NCI-H2196 treated with DMSO at 0.1 percent for 48 hours (cell line): ENCODE results near the gene ACMSD.

Source experiments
- DNase-seq: peaks from one replicate; lab custom pipeline; 2025; ENCODE audit not compliant: unreplicated experiment; lab: John Stamatoyannopoulos, UW

ACMSD gene

DNA sequence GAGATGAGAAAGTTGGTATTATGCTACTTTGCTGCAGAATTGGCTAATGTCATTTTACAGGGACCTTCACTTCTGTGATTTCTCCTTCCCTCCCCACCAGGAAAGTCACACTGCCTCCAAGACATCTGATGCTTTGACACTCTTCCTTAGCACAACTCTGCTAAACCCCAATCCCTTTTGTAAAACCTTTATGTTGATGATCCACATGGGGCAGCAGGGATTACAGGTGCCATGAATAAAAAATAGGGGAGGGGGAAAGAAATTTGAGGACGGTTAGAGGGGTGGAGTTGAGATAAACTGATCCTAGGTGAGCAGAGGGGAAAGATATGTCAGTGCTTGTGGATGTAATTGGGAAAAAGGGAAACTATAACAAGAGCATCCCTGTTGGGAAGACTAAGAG is 106.6 kb downstream of the ACMSD start:
- no peak for DNase-seq

- DNase-seq, result no peak
Measured at GRCh38 chr2:134946073-134946472, 107.7 kb downstream of the ACMSD start.

GRCh38 chr2:134949981-134950708 is 111.7 kb downstream of the ACMSD start:
- DNase-seq, result no peak

DNA sequence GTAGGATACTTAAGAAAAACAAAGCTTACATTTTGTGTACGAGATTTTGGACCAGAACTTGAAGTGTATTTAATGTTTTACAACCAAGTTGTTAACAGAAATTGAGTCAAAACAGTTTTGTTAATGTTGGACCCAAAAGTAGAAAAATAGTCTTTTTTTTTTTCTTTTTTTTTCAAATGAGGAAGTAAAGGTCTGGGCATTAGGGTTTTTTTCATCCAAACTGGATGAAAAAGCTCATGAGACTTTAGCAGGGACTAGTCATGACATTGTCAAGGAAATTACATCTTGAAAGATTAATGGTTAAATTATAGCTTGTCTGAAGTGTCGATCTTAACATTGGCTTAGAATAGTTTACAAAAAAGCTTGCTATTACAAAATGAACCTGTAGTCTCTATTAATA is 112.5 kb downstream of the ACMSD start:
- DNase-seq, result no peak
